Measurements from ENCODE around the gene YIPF7.

Gene YIPF7

DNA sequence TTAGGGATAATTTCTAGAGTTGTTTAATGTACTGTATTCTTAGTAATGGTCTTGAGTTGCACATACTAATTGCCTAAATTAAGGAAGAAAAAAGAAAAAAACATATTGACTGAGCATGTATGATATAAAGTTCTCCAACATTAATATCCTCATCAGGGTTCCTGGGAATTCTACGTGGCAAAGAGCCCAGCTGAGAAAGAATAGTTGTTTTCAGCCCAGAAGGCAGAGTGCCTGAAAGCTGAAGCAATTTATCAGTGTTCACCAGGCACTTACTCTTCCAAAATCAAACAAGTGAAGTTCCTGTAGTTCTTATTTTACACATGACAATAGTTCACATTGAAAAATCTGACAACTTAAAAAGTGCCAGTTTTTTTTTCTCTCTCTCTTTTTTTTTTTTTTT, 27.7 kb downstream of the YIPF7 start:
- peaks cover 37% of the 10 kb centered on the region for H3K27me3 ChIP-seq (ENCODE audit: insufficient read depth, low read length)
- no peak overlapping the region for H2AFZ ChIP-seq (ENCODE audit: low read length, unreplicated experiment)
- H3K4me3 ChIP-seq (ENCODE audit: low read depth, low read length), result no peak overlapping the region
- H3K36me3 ChIP-seq (ENCODE audit: insufficient read depth, low read length), result no peaks in the 10 kb centered on the region
- H3K4me1 ChIP-seq (ENCODE audit: control insufficient read depth, insufficient read depth, low read length, unreplicated experiment), result no peaks in the 10 kb centered on the region
- H3K79me2 ChIP-seq (ENCODE audit: control insufficient read depth, insufficient read depth, low read length, unreplicated experiment), result no peaks in the 10 kb centered on the region
- no peak overlapping the region for H3K27ac ChIP-seq (ENCODE audit: low read depth, low read length)

GRCh38 chr4:44616621-44617020, 34.8 kb downstream of the YIPF7 start:
- H2AFZ ChIP-seq (ENCODE audit: low read length, unreplicated experiment), result no peak overlapping the region
- no peaks in the 10 kb centered on the region for H3K4me1 ChIP-seq (ENCODE audit: control insufficient read depth, insufficient read depth, low read length, unreplicated experiment)
- no peak overlapping the region for H3K4me3 ChIP-seq (ENCODE audit: low read depth, low read length)
- H3K79me2 ChIP-seq (ENCODE audit: control insufficient read depth, insufficient read depth, low read length, unreplicated experiment), result no peaks in the 10 kb centered on the region
- H3K36me3 ChIP-seq (ENCODE audit: insufficient read depth, low read length), result no peaks in the 10 kb centered on the region
- H3K27ac ChIP-seq (ENCODE audit: low read depth, low read length), result no peak overlapping the region
- no peaks in the 10 kb centered on the region for H3K27me3 ChIP-seq (ENCODE audit: insufficient read depth, low read length)

DNA sequence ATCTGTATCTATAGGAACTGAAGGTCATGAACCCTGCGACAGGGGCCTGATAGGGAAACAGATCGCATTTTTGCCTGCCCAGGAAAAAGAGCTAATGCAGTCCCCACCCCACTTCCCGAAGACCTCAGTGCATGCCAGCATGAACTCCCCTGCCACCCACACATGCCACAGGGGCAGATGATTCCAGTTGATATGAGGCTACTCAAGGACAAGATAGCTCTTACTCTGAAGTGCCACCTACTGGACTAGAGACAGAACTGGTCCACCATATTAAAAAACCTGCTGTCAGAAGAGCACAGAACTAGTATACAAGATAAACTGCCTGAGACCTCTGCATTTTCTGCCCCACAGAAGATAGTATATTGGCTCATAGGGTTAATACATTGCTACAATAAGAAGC, 68.0 kb downstream of the YIPF7 start:
- H3K4me3 ChIP-seq (ENCODE audit: low read depth, low read length), result no peak overlapping the region
- H3K27ac ChIP-seq (ENCODE audit: low read depth, low read length), result no peak overlapping the region
- no peaks in the 10 kb centered on the region for H3K4me1 ChIP-seq (ENCODE audit: control insufficient read depth, insufficient read depth, low read length, unreplicated experiment)
- no peaks in the 10 kb centered on the region for H3K27me3 ChIP-seq (ENCODE audit: insufficient read depth, low read length)
- H3K36me3 ChIP-seq (ENCODE audit: insufficient read depth, low read length), result no peaks in the 10 kb centered on the region
- H2AFZ ChIP-seq (ENCODE audit: low read length, unreplicated experiment), result no peak overlapping the region
- no peaks in the 10 kb centered on the region for H3K79me2 ChIP-seq (ENCODE audit: control insufficient read depth, insufficient read depth, low read length, unreplicated experiment)

DNA sequence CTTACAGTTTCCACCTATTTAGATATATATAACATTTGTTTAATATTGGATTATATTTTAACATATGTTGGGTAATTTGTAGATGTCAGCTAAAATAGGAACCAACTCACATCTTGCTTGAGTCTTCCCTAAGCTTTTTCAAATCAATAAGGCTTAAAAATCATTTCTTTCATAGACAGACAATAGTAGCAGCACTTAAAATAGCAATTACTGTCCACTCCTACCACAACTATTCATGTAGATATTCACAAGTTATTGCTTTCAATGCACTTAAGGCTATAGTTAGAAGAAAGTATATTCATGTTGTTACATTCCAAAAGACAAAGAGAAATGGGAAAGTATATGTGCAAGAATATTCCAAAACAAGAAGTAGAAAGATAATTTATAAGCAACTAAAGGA, 71.2 kb downstream of the YIPF7 start:
- no peaks in the 10 kb centered on the region for H3K4me1 ChIP-seq (ENCODE audit: control insufficient read depth, insufficient read depth, low read length, unreplicated experiment)
- no peak overlapping the region for H3K4me3 ChIP-seq (ENCODE audit: low read depth, low read length)
- no peak overlapping the region for H2AFZ ChIP-seq (ENCODE audit: low read length, unreplicated experiment)
- H3K36me3 ChIP-seq (ENCODE audit: insufficient read depth, low read length), result no peaks in the 10 kb centered on the region
- H3K79me2 ChIP-seq (ENCODE audit: control insufficient read depth, insufficient read depth, low read length, unreplicated experiment), result no peaks in the 10 kb centered on the region
- no peak overlapping the region for H3K27ac ChIP-seq (ENCODE audit: low read depth, low read length)
- no peaks in the 10 kb centered on the region for H3K27me3 ChIP-seq (ENCODE audit: insufficient read depth, low read length)

- H3K36me3 ChIP-seq (ENCODE audit: insufficient read depth, low read length), result no peaks in the 10 kb centered on the region
- no peak overlapping the region for H3K27ac ChIP-seq (ENCODE audit: low read depth, low read length)
- H2AFZ ChIP-seq (ENCODE audit: low read length, unreplicated experiment), result no peak overlapping the region
- H3K4me1 ChIP-seq (ENCODE audit: control insufficient read depth, insufficient read depth, low read length, unreplicated experiment), result no peaks in the 10 kb centered on the region
- H3K4me3 ChIP-seq (ENCODE audit: low read depth, low read length), result no peak overlapping the region
- no peaks in the 10 kb centered on the region for H3K27me3 ChIP-seq (ENCODE audit: insufficient read depth, low read length)
- no peaks in the 10 kb centered on the region for H3K79me2 ChIP-seq (ENCODE audit: control insufficient read depth, insufficient read depth, low read length, unreplicated experiment)
These were observed 72.5 kb downstream of the YIPF7 start for GRCh38 chr4:44578954-44579353.
